IMR-90 (cell line): ENCODE results near the gene GBF1.

ENCODE experiments used
- BHLHE40 ChIP-seq: fragments of 150-350 bp; IDR thresholded peaks from 2 replicates; pipeline ENCODE4 v1.6.1; 2016; ENCODE audit warnings: mild to moderate bottlenecking, low read depth, low read length
- CEBPB ChIP-seq: IDR thresholded peaks from 2 replicates; pipeline ENCODE4 v1.6.1; 2012; ENCODE audit warnings: low read depth, low read length, improper control_type of control experiment
- FOS ChIP-seq: fragments of 150-350 bp; IDR thresholded peaks from 2 replicates; pipeline ENCODE4 v1.6.1; 2016; ENCODE audit warnings: low read depth, low read length
- MAFK ChIP-seq: IDR thresholded peaks from 2 replicates; pipeline ENCODE4 v1.6.1; 2012; ENCODE audit warnings: low read depth, low read length, improper control_type of control experiment
- MAZ ChIP-seq: IDR thresholded peaks from 2 replicates; pipeline ENCODE4 v1.6.1; 2012; ENCODE audit warnings: low read depth, mild to moderate bottlenecking, low read length, improper control_type of control experiment, moderate library complexity, borderline replicate concordance
- POLR2A ChIP-seq: IDR thresholded peaks from 2 replicates; pipeline ENCODE4 v1.6.1; 2012; ENCODE audit warnings: mild to moderate bottlenecking, low read depth, low read length
- RFX5 ChIP-seq: IDR thresholded peaks from 2 replicates; pipeline ENCODE4 v1.8.0; 2012; ENCODE audit warnings: low read depth, mild to moderate bottlenecking, low read length, moderate library complexity
- USF2 ChIP-seq: fragments of 150-350 bp; IDR thresholded peaks from 2 replicates; pipeline ENCODE4 v1.6.1; 2017; ENCODE audit warnings: mild to moderate bottlenecking, antibody characterized with exemption, low read length, low read depth
- TF ChIP-seq, protein P1 (sequence below): conservative IDR thresholded peaks from 2 replicates; pipeline ENCODE4 v1.5.1; 2012; ENCODE audit warnings: mild to moderate bottlenecking, low read depth, low read length, improper control_type of control experiment

GRCh38 chr10:102416695-102417094 lies 171.4 kb downstream of the GBF1 start:
- TF ChIP-seq, protein P1, sequence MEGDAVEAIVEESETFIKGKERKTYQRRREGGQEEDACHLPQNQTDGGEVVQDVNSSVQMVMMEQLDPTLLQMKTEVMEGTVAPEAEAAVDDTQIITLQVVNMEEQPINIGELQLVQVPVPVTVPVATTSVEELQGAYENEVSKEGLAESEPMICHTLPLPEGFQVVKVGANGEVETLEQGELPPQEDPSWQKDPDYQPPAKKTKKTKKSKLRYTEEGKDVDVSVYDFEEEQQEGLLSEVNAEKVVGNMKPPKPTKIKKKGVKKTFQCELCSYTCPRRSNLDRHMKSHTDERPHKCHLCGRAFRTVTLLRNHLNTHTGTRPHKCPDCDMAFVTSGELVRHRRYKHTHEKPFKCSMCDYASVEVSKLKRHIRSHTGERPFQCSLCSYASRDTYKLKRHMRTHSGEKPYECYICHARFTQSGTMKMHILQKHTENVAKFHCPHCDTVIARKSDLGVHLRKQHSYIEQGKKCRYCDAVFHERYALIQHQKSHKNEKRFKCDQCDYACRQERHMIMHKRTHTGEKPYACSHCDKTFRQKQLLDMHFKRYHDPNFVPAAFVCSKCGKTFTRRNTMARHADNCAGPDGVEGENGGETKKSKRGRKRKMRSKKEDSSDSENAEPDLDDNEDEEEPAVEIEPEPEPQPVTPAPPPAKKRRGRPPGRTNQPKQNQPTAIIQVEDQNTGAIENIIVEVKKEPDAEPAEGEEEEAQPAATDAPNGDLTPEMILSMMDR, result no peak
- TF ChIP-seq MAFK (no peak), USF2 (no peak), CEBPB (no peak), RFX5 (no peak), POLR2A (no peak), BHLHE40 (no peak), FOS (no peak), MAZ (no peak)
